G401 (cell line): Measurements from ENCODE around the gene PEX3. TPM values are rescaled to one million over a fixed set of nuclear protein-coding genes. Genes with fewer than 3 reads are reported as not detected.

ENCODE experiments used
- DNase-seq: peaks from one replicate; pipeline ENCODE4 v3.0.0-alpha.2; 2015; ENCODE audit warnings: low spot score
- in situ Hi-C: cut with HindIII; loops from 2 replicates; pipeline ENCODE4 v1.10.0; 2016; ENCODE audit warnings: low sequenced_read_pairs, mixed read lengths
- total RNA-seq: library from RNA; depleted of rRNA; stranded (reverse); fragments of >200 nt; shearing (Covaris generic); gene quantifications from 2 replicates; pipeline ENCODE4 v1.2.3, GENCODE V29; 2014; rRNA removed

PEX3 gene
- total RNA-seq, 1 experiment from 2014 or later = 13.4 TPM

- in situ Hi-C loops = no loop called here
- no peak for DNase-seq
These were observed 77.7 kb downstream of the PEX3 start for GRCh38 chr6:143528164-143528811.

DNA sequence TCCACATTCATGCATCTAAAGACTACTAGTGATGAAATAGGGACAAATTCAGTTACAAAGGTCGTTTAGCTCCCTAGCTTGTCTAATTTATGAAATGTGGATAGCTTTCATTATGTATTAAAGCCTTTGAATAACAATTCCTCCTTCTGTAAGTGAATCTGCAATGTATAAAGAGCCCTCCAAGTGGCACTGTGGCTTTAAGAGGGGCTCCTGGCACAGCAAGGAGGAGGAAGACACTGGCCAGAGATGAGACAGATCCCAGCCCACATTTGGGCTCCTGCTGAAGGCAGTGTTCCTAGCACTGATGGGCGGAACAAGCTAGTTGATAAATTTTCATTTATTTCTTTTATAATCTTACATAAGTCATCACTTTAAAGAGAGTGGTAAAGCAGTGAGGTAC is 78.5 kb downstream of the PEX3 start:
- in situ Hi-C loops = no loop called here
- DNase-seq = no peak

DNA sequence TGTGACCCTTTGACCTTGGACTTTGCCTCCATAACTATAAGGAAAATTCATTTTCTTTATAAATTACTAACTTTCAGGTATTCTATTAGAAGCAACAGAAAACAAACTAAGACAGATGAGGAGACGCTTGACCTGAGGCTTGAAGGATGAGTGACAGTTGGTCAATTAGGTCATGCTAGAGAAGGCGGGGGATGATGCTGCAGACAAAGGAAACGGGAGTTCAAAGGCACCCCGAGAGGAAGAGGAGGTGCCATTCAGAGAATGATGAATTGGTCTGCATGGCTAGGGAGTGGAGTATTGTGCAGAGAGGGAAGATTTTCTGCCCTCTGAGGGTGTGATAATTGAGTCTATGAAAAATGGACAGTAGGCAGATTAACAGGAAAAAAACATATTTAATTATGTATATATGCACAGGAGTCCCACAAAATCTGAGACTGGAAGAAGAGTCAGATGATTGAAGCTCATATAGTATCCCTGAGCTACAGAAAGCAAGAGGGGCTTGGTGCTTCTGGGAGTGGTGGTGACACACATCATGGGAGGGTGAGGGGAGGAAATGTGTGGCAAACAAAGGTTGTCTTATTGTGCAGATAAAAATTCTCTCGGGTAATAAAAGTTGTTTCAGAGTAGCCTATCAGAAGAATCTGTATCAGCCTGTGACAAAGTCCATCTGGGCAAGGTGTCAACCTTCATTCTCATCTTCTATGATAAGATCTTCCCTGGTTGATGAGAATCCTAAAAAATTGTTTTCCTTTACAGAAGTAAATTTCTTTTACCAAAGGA is 81.3 kb downstream of the PEX3 start:
- no peak for DNase-seq
- in situ Hi-C loops = no loop called here

- in situ Hi-C loops = no loop called here
These were observed 84.6 kb downstream of the PEX3 start for GRCh38 chr6:143535189-143535614.

GRCh38 chr6:143536461-143536865 is 85.9 kb downstream of the PEX3 start:
- in situ Hi-C loops = no loop called here
- peak; percentile 32 for DNase-seq

More at GRCh38 chr6:143535189-143535614, 84.6 kb downstream of the PEX3 start:
- DNase-seq = no peak

DNA sequence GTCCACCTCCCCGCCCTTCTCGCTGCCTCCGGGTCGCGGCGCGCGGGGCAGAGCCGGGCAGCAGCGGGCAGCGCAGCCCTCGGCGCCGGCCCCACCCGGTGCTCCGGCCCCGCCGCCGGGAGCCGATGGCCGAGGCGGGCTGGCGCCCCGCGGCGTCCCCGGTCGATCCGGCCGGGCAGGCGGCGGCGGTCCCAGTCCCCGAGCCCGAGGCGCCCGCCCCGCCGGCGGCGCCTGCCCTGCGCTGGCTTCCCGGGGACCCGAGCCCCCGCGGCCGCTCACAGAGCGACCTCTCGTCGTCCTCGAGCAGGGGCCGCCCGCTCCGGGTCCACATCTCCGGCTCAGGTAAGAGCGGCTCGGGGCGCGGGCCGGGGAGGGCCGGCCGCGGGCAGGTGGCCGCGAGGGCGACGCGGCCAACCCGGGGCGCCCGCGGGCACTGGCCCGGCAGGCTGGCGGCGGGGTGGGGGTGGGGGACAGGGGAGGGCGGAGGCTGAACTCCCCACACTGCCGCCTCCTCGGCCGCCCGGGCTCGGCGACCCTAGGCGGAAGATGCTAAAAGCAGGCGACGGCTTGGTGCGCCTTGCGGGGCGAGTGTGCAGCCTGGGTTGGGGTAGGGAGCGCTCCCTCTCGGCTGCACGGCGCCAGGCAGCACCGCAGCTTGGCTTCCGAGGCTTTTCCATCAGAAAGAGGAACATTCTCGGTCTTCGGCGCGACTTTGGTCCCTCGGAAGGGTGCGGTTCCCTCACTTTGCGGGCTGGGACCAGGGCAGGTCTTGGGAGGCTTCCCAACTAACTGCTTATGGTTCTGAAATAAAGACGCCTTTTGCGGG is 86.5 kb downstream of the PEX3 start:
- peak; percentile 58 for DNase-seq
- in situ Hi-C loops = no loop called here

DNA sequence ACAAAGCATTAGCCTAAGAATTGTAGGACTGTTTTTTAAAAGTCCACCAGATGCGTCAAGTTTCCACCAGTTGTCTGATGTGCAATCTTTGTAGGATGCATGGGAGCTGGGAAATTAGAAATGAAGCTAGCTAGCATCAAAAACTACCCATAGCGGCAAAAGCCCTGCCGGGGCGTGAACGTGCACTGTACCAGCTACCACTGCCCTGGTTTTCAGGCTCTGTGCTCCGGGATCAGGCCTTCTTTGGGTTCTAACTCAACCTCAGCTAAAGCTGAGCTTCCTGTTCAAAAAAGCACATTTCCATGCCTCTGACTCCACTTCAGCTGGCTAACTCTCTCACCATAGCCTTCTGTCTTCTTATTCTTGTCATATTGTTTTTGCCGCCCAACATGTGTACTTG is 87.8 kb downstream of the PEX3 start:
- in situ Hi-C loops = no loop called here

DNA sequence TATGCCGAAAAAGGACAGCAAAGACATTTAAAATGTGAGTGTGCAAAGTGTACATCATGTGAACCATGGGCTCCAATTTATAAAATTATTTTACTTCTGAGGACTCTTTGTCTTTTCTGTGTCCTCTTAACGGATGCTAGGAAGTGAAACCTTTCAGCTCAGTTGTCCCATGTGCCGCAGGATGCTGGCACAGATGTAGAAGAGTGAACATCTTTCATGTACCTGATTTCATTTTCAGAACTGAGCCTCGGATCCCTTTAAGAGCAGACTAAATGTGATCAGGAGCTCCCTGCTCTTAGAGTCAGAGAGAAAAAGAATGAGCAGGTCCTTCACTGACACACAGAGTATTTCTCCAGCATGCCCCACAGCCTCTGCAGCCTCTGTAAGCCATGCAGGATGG is 88.5 kb downstream of the PEX3 start:
- no peak for DNase-seq
- in situ Hi-C loops = no loop called here

More for the DNA sequence above, 87.8 kb downstream of the PEX3 start:
- no peak for DNase-seq

GRCh38 chr6:143539734-143540133 is 89.1 kb downstream of the PEX3 start:
- in situ Hi-C loops = no loop called here
- DNase-seq = no peak

- in situ Hi-C loops = no loop called here
- no peak for DNase-seq
These were observed 89.6 kb downstream of the PEX3 start for GRCh38 chr6:143540192-143540591.

Other genes starting within 250 kb of the PEX3 start
- 2.2 and 5.3 TPM in 2 replicates for gene ADAT2, start 110 bp upstream of the PEX3 start, total RNA-seq
- 54.2 and 54.7 TPM in 2 replicates for gene FUCA2, start 60.9 kb downstream of the PEX3 start, total RNA-seq
- 61.3 and 98.1 TPM in 2 replicates for gene PHACTR2, start 227.2 kb downstream of the PEX3 start, total RNA-seq